K562 (cell line): Measurements from ENCODE around the gene ZFPM1. TPM values are rescaled to one million over a fixed set of nuclear protein-coding genes. Genes with fewer than 3 reads are reported as not detected.
A peak's percentile ranks its signal among the peaks of the same experiment; 100 is the strongest.

Experiments
- MGA ChIP-seq: fragments of 450-650 bp; IDR thresholded peaks from 2 replicates; pipeline ENCODE4 v1.6.1; 2016; ENCODE audit warnings: mild to moderate bottlenecking, moderate library complexity
- THAP12 ChIP-seq: fragments of 250-450 bp; sonication (Bioruptor Pico); IDR thresholded peaks from 2 replicates; pipeline ENCODE4 v1.9.0; 2021; ENCODE audit warnings: mild to moderate bottlenecking, inconsistent platforms
- UBTF ChIP-seq, 2 experiments: IDR thresholded peaks; 2 replicates each; pipeline ENCODE4 v1.6.1; 2012; ENCODE audit warnings: improper control_type of control experiment in 2 of 2, low read depth in 2 of 2, low read length in 2 of 2, borderline replicate concordance in 1 of 2
- ZBED1 ChIP-seq: IDR thresholded peaks from 2 replicates; pipeline ENCODE4 v1.6.1; 2014
- ZNF175 ChIP-seq: fragments of 200-800 bp; sonication (Bioruptor generic); IDR thresholded peaks from 2 replicates; pipeline ENCODE4 v1.6.1; 2016; ENCODE audit warnings: low read depth, mild to moderate bottlenecking, missing genetic modification characterization, missing compliant biosample characterization
- polyA plus RNA-seq, 8 experiments: library from polyadenylated mRNA; depleted of rRNA in 4 of 8; stranded (reverse) in 5 of 8; unstranded in 3 of 8; fragments of >200 nt; fragmentation: Nextera tagmentation in 2 of 8; fragmentation: Illumina TruSeq in 1 of 8; extraction: Ambion mirVana in 2 of 8; extraction: Trizol in 1 of 8; gene quantifications; 2 replicates each; pipeline versions ENCODE4 v1.2.1 to v1.2.3, GENCODE V29; 2011 to 2014; ENCODE audit warnings: inconsistent platforms in 1 of 8, missing spikeins in 1 of 8
- total RNA-seq, 7 experiments: library from RNA; depleted of rRNA in 6 of 7; stranded (reverse); fragments of >200 nt in 6 of 7; fragmentation: Illumina TruSeq in 2 of 7; extraction: Trizol in 2 of 7; gene quantifications; 2 replicates each; pipeline versions ENCODE4 v1.2.1 to v1.2.3, GENCODE V29; 2011 to 2021; ENCODE audit warnings: low replicate concordance in 1 of 7

Gene ZFPM1
- total and polyA plus RNA-seq, 9 of the 15 experiments (the other 6 are each of a cell fraction or from before 2014, with no cell fraction given), result 0.03 to 35.9 (median 1.4) TPM

GRCh38 chr16:88494335-88495154 is 41.5 kb downstream of the ZFPM1 start (continued):
- TF ChIP-seq MGA (0 out of 2 replicates have a peak, but pooled peaks have one; percentile 30), UBTF (IDR thresholded peaks at IDR 0.05; ENCODE audit: borderline replicate concordance in 1 of 2, low read depth in 2 of 2, low read length in 2 of 2) (peak in 1 of 2 experiments; percentile 35; a peak in 2 of 4 replicates), ZBED1 (no peak), THAP12 (CRISPR knock-in tag) (peak; percentile 66; the same call in 1 of the 2 replicates), ZNF175 (CRISPR knock-in tag) (no peak)
